Neuronal stem cell (in vitro differentiated cells): Measurements from ENCODE around the gene SPRING1.

Experiments used
- DNase-seq: peaks from one replicate; pipeline ENCODE4 v3.0.0-alpha.2; 2013; ENCODE audit warnings: low spot score
- H2AFZ ChIP-seq: one replicate; pipeline ENCODE4 v1.6.1; 2013; ENCODE audit warnings: mild to moderate bottlenecking, low read length, inconsistent platforms
- H2AK5ac ChIP-seq: 2 replicates; pipeline ENCODE4 v1.6.1; 2013; ENCODE audit warnings: low read depth, mild to moderate bottlenecking, inconsistent platforms, low read length, moderate library complexity, mixed read lengths
- H2BK120ac ChIP-seq: 2 replicates; pipeline ENCODE4 v1.6.1; 2013; ENCODE audit warnings: low read depth, mild to moderate bottlenecking, inconsistent platforms, low read length, moderate library complexity, mixed read lengths
- H2BK12ac ChIP-seq: one replicate; pipeline ENCODE4 v1.6.1; 2013; ENCODE audit warnings: low read length, inconsistent platforms
- H2BK15ac ChIP-seq: 2 replicates; pipeline ENCODE4 v1.6.1; 2013; ENCODE audit warnings: mild to moderate bottlenecking, low read length, inconsistent platforms, mixed read lengths
- H2BK5ac ChIP-seq: one replicate; pipeline ENCODE4 v1.6.1; 2013; ENCODE audit warnings: inconsistent platforms, mild to moderate bottlenecking, low read length, moderate library complexity
- H3K14ac ChIP-seq: one replicate; pipeline ENCODE4 v1.6.1; 2013; ENCODE audit warnings: low read length, inconsistent platforms
- H3K18ac ChIP-seq: 2 replicates; pipeline ENCODE4 v1.6.1; 2013; ENCODE audit warnings: low read length, inconsistent platforms
- H3K23ac ChIP-seq: 2 replicates; pipeline ENCODE4 v1.6.1; 2013; ENCODE audit warnings: low read depth, mild to moderate bottlenecking, mixed read lengths, low read length, inconsistent platforms; ENCODE audit not compliant: poor library complexity
- H3K27ac ChIP-seq: replicated peaks from 3 replicates; pipeline ENCODE4 v1.5.1; 2013; ENCODE audit warnings: low read length, inconsistent platforms
- H3K27me3 ChIP-seq, 3 experiments: 2 replicates each; pipeline ENCODE4 v1.6.1; 2013; ENCODE audit warnings: low read length in 3 of 3, mild to moderate bottlenecking in 2 of 3, inconsistent platforms in 1 of 3, low read depth in 1 of 3, mixed read lengths in 1 of 3, moderate library complexity in 1 of 3; ENCODE audit not compliant: control insufficient read depth in 3 of 3, insufficient read depth in 3 of 3
- H3K36me3 ChIP-seq, 2 donors: replicated peaks in 1 of 2; 2 replicates each; pipeline ENCODE4 v1.6.1; 2013; ENCODE audit warnings: low read length in 2 of 2; ENCODE audit not compliant: control insufficient read depth in 2 of 2, insufficient read depth in 2 of 2
- H3K4ac ChIP-seq: 2 replicates; pipeline ENCODE4 v1.6.1; 2013; ENCODE audit warnings: inconsistent platforms, mild to moderate bottlenecking, low read length, moderate library complexity
- H3K4me1 ChIP-seq, 2 donors: 1 replicate in 1 of 2; 2 replicates in 1 of 2; pipeline ENCODE4 v1.6.1; 2013; ENCODE audit warnings: low read length in 2 of 2, low read depth in 1 of 2; ENCODE audit not compliant: control insufficient read depth in 2 of 2, insufficient read depth in 1 of 2
- H3K4me2 ChIP-seq: one replicate; pipeline ENCODE4 v1.6.1; 2013; ENCODE audit warnings: mild to moderate bottlenecking, low read length, inconsistent platforms; ENCODE audit not compliant: insufficient read depth, poor library complexity, severe bottlenecking
- H3K4me3 ChIP-seq, 2 donors: 2 replicates each; pipeline ENCODE4 v1.5.1; 2013; ENCODE audit warnings: low read length in 2 of 2, mild to moderate bottlenecking in 2 of 2, inconsistent platforms in 1 of 2, moderate library complexity in 1 of 2
- H3K79me1 ChIP-seq: one replicate; pipeline ENCODE4 v1.6.1; 2013; ENCODE audit warnings: low read depth, mild to moderate bottlenecking, inconsistent platforms, low read length, moderate library complexity
- H3K9ac ChIP-seq: one replicate; pipeline ENCODE4 v1.6.1; 2013; ENCODE audit warnings: mild to moderate bottlenecking, low read depth, low read length, inconsistent platforms; ENCODE audit not compliant: poor library complexity
- H3K9me3 ChIP-seq, 2 donors: replicated peaks in 1 of 2; 2 replicates each; pipeline versions ENCODE3 to v1.6.1; 2013; ENCODE audit warnings: low read length in 2 of 2, mild to moderate bottlenecking in 2 of 2, inconsistent platforms in 1 of 2, low read depth in 1 of 2, mixed read lengths in 1 of 2, moderate library complexity in 1 of 2; ENCODE audit not compliant: control insufficient read depth in 2 of 2, insufficient read depth in 1 of 2
- H4K8ac ChIP-seq: one replicate; pipeline ENCODE4 v1.6.1; 2013; ENCODE audit warnings: low read depth, mild to moderate bottlenecking, inconsistent platforms, low read length, moderate library complexity
- H4K91ac ChIP-seq: one replicate; pipeline ENCODE4 v1.6.1; 2013; ENCODE audit warnings: low read length, low read depth, mild to moderate bottlenecking, inconsistent platforms; ENCODE audit not compliant: poor library complexity
- whole genome bisulfite sequencing, 2 donors: extraction: QIAGEN DNeasy Blood & Tissue Kit; methylation state at CpG; one replicate each; pipeline ENCODE4 v1.1.7; 2013; ENCODE audit warnings: missing lambda C conversion rate in 2 of 2, mixed read lengths in 1 of 2; ENCODE audit not compliant: insufficient read length in 2 of 2, insufficient replicate concordance in 1 of 2; ENCODE audit errors: extremely low coverage in 2 of 2; 5-methylcytosine and 5-hydroxymethylcytosine counted together

The SPRING1 gene

GRCh38 chr12:116722245-116722644 lies 15.6 kb downstream of the SPRING1 start:
- H3K9ac ChIP-seq: no peak overlapping the region
- no peak overlapping the region for H4K91ac ChIP-seq
- no peak overlapping the region for H2AK5ac ChIP-seq
- no peak overlapping the region for H2BK15ac ChIP-seq
- H3K4me3 ChIP-seq: no peak overlapping the region
- H3K23ac ChIP-seq: no peak overlapping the region
- H2BK120ac ChIP-seq: no peak overlapping the region
- peaks cover 24 to 50% of the 10 kb centered on the region in 2 donors for H3K4me1 ChIP-seq
- H4K8ac ChIP-seq: no peak overlapping the region
- H3K79me1 ChIP-seq: no peaks in the 10 kb centered on the region
- no peak overlapping the region for H3K27ac ChIP-seq
- no peak overlapping the region for H2AFZ ChIP-seq
- no peak for DNase-seq
- peaks cover 5 to 25% of the 10 kb centered on the region in 2 donors for H3K36me3 ChIP-seq
- no peak overlapping the region for H2BK12ac ChIP-seq
- no peak overlapping the region for H3K14ac ChIP-seq
- no peak overlapping the region for H3K4me2 ChIP-seq
- H2BK5ac ChIP-seq: no peak overlapping the region
- H3K18ac ChIP-seq: no peak overlapping the region
- no peak overlapping the region for H3K4ac ChIP-seq
- no peaks in the 10 kb centered on the region for H3K27me3 ChIP-seq
- no peaks in the 10 kb centered on the region for H3K9me3 ChIP-seq

DNA sequence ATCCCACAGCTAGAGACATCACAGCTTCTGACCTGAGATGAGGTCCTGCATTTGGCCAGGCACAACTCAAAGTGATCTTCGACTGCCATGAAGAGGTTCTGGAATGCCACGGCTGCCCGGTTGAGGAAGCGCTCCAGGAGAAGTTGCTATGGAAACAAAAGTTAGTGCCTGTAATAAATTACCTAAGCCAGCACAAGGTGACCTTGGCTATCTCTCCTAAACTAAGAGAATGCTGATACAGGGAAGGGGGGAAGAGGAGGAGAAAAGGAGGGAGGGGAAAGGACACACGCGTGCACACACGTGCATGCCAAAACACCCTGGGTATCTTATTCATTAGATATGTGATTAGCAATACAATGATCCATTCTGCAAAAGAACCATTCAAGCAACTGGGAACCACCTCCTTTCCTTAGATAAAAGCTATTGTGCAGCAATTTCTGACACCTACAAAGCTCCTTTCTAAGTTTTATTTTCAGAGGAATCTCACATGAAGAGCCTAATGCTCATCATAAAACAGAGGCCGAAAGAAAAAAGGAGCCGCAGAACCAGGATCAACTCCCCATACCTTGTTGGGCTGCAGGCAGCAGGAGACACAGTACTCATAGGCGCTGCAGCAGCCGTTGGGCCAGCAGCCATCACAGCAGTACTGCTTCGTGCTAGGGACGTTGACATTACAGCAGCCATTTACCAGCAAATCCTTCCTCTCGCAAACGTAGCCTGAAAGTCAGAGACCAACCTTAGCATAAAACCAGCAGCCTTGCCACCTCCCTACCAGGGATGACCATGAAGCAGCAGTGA lies 17.9 kb downstream of the SPRING1 start:
- Histone ChIP-seq H2BK120ac (no peak overlapping the region), H3K4me1 (peaks cover 24 to 51% of the 10 kb centered on the region in 2 donors), H3K18ac (no peak overlapping the region), H2BK15ac (no peak overlapping the region), H3K36me3 (peaks cover 7 to 47% of the 10 kb centered on the region in 2 donors), H4K8ac (no peak overlapping the region), H3K14ac (no peak overlapping the region), H3K4me2 (no peak overlapping the region), H4K91ac (no peak overlapping the region), H2AFZ (no peak overlapping the region), H3K23ac (no peak overlapping the region), H3K27ac (no peak overlapping the region), H3K4me3 (no peak overlapping the region), H3K4ac (no peak overlapping the region), H3K27me3 (no peaks in the 10 kb centered on the region), H2BK5ac (no peak overlapping the region), H2AK5ac (no peak overlapping the region), H3K9me3 (no peaks in the 10 kb centered on the region), H2BK12ac (no peak overlapping the region), H3K79me1 (no peaks in the 10 kb centered on the region), H3K9ac (no peak overlapping the region)
- no CpG with 5 or more reads among the region's 15 CpGs for WGBS, 2 donors
- DNase-seq: no peak

- H2BK120ac ChIP-seq: no peak overlapping the region
- no peak overlapping the region for H3K4ac ChIP-seq
- peaks cover 24 to 53% of the 10 kb centered on the region in 2 donors for H3K4me1 ChIP-seq
- DNase-seq: no peak
- no peak overlapping the region for H4K91ac ChIP-seq
- no peak overlapping the region for H3K4me3 ChIP-seq
- H3K23ac ChIP-seq: no peak overlapping the region
- H3K9ac ChIP-seq: no peak overlapping the region
- peak overlapping the region; percentile 25 for H2AFZ ChIP-seq
- no peaks in the 10 kb centered on the region for H3K79me1 ChIP-seq
- H4K8ac ChIP-seq: no peak overlapping the region
- no peaks in the 10 kb centered on the region for H3K27me3 ChIP-seq
- H3K14ac ChIP-seq: no peak overlapping the region
- H2BK12ac ChIP-seq: no peak overlapping the region
- H3K27ac ChIP-seq: no peak overlapping the region
- H3K18ac ChIP-seq: no peak overlapping the region
- H2AK5ac ChIP-seq: no peak overlapping the region
- H2BK5ac ChIP-seq: no peak overlapping the region
- no peaks in the 10 kb centered on the region for H3K9me3 ChIP-seq
- H2BK15ac ChIP-seq: no peak overlapping the region
- no peak overlapping the region for H3K4me2 ChIP-seq
- peaks cover 7 to 49% of the 10 kb centered on the region in 2 donors for H3K36me3 ChIP-seq
- no CpG with 5 or more reads among the region's 10 CpGs for WGBS, 2 donors
These were observed 19.0 kb downstream of the SPRING1 start for GRCh38 chr12:116718655-116719454.
